Measurements from ENCODE around the gene KIF1A.

DNA sequence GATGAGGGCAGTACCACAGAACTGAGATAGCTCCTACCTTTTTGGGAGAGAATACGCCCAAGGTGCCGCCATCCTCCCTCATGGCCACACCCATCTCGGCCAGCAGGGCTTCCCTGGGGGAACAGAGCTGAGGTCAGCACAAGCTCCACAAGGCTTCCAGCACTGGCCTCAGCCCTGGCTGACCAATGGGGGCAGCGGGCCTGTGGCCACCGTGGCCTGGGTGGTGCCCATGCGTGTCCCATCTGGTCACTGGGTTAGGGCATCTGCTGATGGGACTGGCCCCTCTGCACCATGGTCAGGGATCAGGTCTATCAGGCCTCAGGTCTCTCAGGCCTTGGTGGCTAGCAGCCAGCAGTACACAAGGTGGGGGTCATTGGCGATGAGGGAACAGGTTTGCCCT is 50.9 kb downstream of the KIF1A start:
- TF ChIP-seq, protein P1, sequence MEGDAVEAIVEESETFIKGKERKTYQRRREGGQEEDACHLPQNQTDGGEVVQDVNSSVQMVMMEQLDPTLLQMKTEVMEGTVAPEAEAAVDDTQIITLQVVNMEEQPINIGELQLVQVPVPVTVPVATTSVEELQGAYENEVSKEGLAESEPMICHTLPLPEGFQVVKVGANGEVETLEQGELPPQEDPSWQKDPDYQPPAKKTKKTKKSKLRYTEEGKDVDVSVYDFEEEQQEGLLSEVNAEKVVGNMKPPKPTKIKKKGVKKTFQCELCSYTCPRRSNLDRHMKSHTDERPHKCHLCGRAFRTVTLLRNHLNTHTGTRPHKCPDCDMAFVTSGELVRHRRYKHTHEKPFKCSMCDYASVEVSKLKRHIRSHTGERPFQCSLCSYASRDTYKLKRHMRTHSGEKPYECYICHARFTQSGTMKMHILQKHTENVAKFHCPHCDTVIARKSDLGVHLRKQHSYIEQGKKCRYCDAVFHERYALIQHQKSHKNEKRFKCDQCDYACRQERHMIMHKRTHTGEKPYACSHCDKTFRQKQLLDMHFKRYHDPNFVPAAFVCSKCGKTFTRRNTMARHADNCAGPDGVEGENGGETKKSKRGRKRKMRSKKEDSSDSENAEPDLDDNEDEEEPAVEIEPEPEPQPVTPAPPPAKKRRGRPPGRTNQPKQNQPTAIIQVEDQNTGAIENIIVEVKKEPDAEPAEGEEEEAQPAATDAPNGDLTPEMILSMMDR (conservative IDR thresholded peaks at IDR 0.05; ENCODE audit: low read length), result no peak
- no peak for TF ChIP-seq EZH2phosphoT487 (IDR thresholded peaks at IDR 0.05; ENCODE audit: borderline replicate concordance)
